HepG2 (cell line): ENCODE results near the gene GALK2.

Source experiments
- CHCHD3 ChIP-seq: sonication (generic); formaldehyde crosslinking; IDR thresholded peaks from 2 replicates; pipeline ENCODE4 v1.8.0; 2022; ENCODE audit warnings: mild to moderate bottlenecking, missing genetic modification reagents, moderate library complexity
- CHD4 ChIP-seq: fragments of 200-600 bp; sonication (generic); IDR thresholded peaks from 2 replicates; pipeline ENCODE4 v1.7.0; 2017; ENCODE audit warnings: mild to moderate bottlenecking, low read length, borderline replicate concordance
- CREB1 ChIP-seq, 2 experiments: fragments of 450-650 bp in 1 of 2; IDR thresholded peaks; 2 replicates each; pipeline ENCODE4 v1.6.1; 2016 to 2017; ENCODE audit warnings: control low read depth in 1 of 2, mild to moderate bottlenecking in 1 of 2, missing compliant biosample characterization in 1 of 2, missing genetic modification characterization in 1 of 2
- HNRNPUL1 ChIP-seq: fragments of 200-400 bp; formaldehyde crosslinking; IDR thresholded peaks from 2 replicates; pipeline ENCODE4 v1.6.1; 2017; ENCODE audit warnings: low read depth, mild to moderate bottlenecking, low read length, moderate library complexity
- SNAPC5 ChIP-seq: sonication (generic); formaldehyde crosslinking; IDR thresholded peaks from 2 replicates; pipeline ENCODE4 v1.8.1; 2023; ENCODE audit warnings: mild to moderate bottlenecking, missing genetic modification reagents, borderline replicate concordance
- ZNF550 ChIP-seq: sonication (generic); formaldehyde crosslinking; IDR thresholded peaks from 2 replicates; pipeline ENCODE4 v1.4.0; 2020; ENCODE audit warnings: mild to moderate bottlenecking, missing genetic modification reagents, borderline replicate concordance
- ZNF639 ChIP-seq: conservative IDR thresholded peaks from 2 replicates; pipeline ENCODE4 v1.6.1; 2018; ENCODE audit warnings: missing genetic modification reagents
- TF ChIP-seq, protein P1 (sequence below): sonication (generic); formaldehyde crosslinking; IDR thresholded peaks from 2 replicates; pipeline ENCODE4 v1.5.0; 2020; ENCODE audit warnings: mild to moderate bottlenecking, missing genetic modification reagents, moderate library complexity
- TF ChIP-seq, protein P2 (sequence below): sonication (generic); formaldehyde crosslinking; IDR thresholded peaks from 2 replicates; pipeline ENCODE4 v1.8.1; 2023; ENCODE audit warnings: mild to moderate bottlenecking, inconsistent platforms, moderate library complexity, missing genetic modification reagents, borderline replicate concordance
- TF ChIP-seq, protein P3 (sequence below), 2 experiments: IDR thresholded peaks; 2 replicates each; pipeline ENCODE4 v1.6.1; 2011 to 2012; ENCODE audit warnings: low read length in 2 of 2, borderline replicate concordance in 1 of 2, low read depth in 1 of 2, mild to moderate bottlenecking in 1 of 2, moderate library complexity in 1 of 2

GRCh38 chr15:49273734-49274318 is 103.8 kb downstream of the GALK2 start:
- TF ChIP-seq, protein P1, sequence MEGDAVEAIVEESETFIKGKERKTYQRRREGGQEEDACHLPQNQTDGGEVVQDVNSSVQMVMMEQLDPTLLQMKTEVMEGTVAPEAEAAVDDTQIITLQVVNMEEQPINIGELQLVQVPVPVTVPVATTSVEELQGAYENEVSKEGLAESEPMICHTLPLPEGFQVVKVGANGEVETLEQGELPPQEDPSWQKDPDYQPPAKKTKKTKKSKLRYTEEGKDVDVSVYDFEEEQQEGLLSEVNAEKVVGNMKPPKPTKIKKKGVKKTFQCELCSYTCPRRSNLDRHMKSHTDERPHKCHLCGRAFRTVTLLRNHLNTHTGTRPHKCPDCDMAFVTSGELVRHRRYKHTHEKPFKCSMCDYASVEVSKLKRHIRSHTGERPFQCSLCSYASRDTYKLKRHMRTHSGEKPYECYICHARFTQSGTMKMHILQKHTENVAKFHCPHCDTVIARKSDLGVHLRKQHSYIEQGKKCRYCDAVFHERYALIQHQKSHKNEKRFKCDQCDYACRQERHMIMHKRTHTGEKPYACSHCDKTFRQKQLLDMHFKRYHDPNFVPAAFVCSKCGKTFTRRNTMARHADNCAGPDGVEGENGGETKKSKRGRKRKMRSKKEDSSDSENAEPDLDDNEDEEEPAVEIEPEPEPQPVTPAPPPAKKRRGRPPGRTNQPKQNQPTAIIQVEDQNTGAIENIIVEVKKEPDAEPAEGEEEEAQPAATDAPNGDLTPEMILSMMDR = no peak
- no peak for TF ChIP-seq ZNF550
- TF ChIP-seq CREB1 (IDR thresholded peaks at IDR 0.05) = no peak
- no peak for TF ChIP-seq CREB1 (CRISPR knock-in tag; IDR thresholded peaks at IDR 0.05)
- no peak for TF ChIP-seq HNRNPUL1
- no peak for TF ChIP-seq CHCHD3
- TF ChIP-seq CHD4 = no peak
- TF ChIP-seq, protein P2, sequence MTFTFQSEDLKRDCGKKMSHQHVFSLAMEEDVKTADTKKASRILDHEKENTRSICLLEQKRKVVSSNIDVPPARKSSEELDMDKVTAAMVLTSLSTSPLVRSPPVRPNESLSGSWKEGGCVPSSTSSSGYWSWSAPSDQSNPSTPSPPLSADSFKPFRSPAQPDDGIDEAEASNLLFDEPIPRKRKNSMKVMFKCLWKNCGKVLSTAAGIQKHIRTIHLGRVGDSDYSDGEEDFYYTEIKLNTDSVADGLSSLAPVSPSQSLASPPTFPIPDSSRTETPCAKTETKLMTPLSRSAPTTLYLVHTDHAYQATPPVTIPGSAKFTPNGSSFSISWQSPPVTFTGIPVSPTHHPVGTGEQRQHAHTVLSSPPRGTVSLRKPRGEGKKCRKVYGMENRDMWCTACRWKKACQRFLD (CRISPR knock-in tag) = no peak
- TF ChIP-seq SNAPC5 (CRISPR knock-in tag) = no peak
- no peak for TF ChIP-seq ZNF639 (CRISPR knock-in tag)
- TF ChIP-seq, protein P3, sequence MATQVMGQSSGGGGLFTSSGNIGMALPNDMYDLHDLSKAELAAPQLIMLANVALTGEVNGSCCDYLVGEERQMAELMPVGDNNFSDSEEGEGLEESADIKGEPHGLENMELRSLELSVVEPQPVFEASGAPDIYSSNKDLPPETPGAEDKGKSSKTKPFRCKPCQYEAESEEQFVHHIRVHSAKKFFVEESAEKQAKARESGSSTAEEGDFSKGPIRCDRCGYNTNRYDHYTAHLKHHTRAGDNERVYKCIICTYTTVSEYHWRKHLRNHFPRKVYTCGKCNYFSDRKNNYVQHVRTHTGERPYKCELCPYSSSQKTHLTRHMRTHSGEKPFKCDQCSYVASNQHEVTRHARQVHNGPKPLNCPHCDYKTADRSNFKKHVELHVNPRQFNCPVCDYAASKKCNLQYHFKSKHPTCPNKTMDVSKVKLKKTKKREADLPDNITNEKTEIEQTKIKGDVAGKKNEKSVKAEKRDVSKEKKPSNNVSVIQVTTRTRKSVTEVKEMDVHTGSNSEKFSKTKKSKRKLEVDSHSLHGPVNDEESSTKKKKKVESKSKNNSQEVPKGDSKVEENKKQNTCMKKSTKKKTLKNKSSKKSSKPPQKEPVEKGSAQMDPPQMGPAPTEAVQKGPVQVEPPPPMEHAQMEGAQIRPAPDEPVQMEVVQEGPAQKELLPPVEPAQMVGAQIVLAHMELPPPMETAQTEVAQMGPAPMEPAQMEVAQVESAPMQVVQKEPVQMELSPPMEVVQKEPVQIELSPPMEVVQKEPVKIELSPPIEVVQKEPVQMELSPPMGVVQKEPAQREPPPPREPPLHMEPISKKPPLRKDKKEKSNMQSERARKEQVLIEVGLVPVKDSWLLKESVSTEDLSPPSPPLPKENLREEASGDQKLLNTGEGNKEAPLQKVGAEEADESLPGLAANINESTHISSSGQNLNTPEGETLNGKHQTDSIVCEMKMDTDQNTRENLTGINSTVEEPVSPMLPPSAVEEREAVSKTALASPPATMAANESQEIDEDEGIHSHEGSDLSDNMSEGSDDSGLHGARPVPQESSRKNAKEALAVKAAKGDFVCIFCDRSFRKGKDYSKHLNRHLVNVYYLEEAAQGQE (IDR thresholded peaks at IDR 0.05; ENCODE audit: borderline replicate concordance in 1 of 2, low read depth in 1 of 2, low read length in 2 of 2) = no peak
